Stimulated activated CD8-positive, alpha-beta memory T cell treated with anti-CD3 and anti-CD28 coated beads, Interleukin-7, amount 100 ng/mL, for 1 hour (primary cell): ENCODE results near the gene PER2.

Experiments
- DNase-seq, 2 donors: peaks; one replicate each; pipeline ENCODE4 v3.0.0-alpha.2; 2020; ENCODE audit warnings: low read depth in 2 of 2

Gene PER2

DNA sequence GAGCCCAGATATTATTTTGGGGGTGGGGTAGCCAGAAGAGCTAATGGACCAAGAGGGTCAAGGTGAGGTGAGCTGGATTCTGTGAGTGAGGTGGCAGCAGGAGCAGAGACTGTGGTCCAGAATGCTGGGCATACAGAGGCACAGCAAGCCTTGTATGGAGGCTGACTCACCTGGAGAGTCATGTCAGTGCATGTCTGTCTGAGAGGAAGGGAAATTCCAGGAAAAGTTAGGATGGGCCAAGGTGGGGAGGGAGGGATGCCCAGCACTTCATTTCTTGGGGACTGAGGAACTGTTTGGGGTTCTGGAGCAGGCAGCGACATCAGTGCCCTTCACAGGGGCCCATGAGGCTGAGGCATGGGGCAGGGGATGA, 21.1 kb downstream of the PER2 start:
- no peak for DNase-seq

DNA sequence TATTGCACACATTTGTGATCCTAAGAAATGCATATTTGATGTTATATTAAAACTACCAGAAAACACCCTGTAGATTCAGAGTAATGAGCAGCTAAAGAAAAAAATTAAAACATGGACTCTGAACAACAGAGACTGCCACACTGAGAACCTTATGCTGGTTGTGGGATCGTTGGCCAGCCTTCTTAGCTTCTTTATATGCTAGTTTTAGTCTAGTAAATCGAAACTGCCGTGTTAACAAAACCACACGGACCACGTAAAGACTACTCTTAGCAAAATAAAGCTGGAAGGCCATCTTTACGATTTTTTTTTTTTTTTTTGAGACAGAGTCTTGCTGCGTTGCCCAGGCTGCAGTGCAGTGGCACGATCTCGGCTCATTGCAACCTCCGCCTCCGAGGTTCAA, 22.8 kb downstream of the PER2 start:
- DNase-seq, result no peak

DNA sequence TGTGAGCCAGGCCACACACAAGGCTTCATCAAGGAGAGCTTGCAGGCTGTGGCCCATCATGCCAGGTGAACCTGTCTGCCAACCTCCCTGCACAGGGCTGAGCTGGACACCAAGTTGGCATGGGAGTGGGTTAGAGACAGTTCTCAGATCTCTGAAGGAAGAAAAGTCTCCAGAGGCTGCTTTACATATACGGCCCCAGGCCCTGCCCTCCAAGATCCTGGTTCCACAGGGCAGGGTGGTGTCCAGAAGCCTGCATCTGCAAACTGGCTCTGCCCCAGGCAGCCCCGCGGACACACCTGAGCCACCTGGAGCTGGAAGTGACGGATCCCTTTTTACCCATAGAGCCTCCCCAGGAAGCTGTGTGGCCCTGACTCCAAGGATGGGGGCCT, 24.3 kb downstream of the PER2 start:
- DNase-seq, result no peak

DNA sequence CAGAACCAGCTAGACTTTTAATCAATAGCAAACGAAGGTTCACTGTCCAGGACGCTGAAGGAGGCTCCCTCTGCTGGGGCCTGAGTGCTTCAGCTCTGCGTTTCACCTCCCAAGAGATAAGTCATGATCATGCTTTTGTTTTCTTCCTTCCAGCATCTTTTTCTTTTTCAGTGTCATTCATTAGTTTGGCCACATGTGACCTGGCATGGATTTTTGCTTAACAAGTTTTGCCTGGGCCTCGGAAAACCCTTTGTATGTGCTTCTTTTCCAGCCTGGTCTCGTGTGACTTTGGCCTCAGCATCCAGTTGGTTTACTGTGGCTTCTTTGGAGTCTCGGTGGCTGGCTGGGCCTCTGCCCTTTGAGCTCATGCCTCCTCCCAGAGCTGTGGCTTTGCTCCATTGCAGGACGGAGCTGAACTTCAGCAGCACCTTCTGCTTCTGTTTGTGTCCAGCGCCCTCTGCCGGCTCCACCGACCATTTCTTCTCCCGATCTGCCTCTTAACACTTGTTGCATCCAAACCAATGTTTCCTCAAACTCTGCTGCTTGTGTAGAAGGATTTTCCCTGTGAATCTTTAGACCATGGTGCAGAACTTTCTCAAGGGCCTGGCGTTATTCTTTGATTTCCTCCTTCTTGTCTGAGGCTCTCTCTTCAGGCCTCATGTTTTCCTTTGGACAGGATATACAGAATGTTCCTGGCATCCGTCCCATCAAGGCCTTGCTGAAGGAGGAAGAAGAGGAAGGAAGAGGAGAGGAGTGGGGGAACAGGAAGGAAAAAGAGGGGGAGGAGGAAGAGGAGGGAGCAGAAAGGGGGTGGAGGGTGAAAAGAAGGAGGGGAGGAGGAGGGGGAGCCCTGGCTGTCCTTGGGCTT, 25.0 kb downstream of the PER2 start:
- peak; percentile 46 to 47 for DNase-seq

DNA sequence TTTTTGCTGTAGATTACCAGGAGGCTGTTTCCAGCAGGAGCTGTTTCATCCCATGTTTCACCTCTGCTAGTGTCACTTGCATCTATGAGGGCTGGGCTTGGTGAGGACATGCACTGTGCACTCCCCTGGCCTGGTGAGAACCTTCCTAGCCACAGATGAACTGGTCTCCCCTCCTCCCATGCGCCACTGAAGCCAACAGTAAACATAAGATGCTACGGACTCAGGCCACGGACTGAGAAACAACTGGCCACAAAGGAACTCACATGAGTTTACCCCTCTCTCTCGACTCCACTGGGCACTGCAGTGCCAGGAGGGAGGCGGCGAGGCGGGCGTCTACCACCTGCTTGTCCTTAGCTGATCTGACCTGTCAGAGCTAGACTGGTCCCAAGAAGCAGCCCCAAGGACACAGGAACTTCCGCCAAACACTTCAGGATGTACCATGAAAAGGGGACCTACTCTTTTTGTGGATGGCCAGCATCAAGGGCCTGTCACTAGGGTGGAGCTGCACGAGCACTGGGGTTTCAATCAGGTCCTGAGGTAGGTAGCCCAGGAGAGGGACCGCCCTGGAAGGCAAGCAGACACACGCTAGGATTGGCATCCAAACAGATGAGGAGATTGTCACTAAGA, 25.8 kb downstream of the PER2 start:
- no peak for DNase-seq

DNA sequence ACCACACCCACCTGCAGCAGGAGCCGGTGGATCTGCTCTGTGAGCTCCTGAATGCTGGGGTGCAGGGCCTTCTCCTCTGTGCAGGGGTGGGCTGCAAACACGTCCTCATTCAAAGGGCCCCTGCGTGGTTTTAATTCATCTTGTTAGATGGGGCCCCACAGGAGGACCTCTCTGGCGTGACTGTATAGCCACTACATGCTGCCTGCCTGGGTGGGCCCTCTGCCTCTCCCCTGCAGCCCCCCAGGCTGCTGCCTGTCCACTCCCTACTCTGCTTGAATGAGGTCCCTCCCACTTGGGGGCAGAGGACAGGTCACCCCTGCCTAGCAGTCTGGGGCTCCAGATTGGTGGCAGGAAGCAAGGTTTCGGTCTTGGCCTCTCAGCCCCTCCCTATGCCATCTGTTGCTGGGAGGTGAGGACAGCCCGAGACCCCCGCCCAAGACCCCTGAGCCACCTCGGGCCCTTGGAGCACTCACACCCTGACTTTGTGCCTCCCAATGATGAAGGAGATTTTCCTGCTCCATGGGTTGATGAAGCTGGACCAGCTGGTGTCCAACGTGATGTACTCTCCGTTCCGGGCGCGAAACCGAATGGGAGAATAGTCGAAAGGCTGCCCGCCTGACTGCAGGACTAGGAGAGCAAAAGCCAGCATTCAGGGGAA, 26.6 kb downstream of the PER2 start:
- DNase-seq, result no peak

DNA sequence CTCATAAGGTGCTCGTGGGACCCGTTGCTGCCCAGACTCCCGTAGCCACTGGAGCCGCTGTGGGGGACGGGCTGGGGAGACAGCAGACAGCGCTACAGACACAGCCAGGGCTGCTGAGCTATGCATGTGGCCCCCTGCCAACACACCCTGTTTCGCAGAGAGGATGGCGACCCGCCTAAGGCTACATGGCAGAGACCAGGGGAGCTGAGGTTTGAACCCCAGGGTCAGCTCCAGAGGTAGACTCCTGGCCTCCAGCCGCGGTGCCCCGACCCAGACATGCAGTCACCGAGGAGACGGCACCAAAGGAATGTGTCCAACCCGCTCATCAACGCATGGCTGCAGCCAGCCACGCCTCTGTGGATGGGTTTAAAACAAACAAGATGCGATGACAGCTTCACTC, 27.5 kb downstream of the PER2 start:
- no peak for DNase-seq

DNA sequence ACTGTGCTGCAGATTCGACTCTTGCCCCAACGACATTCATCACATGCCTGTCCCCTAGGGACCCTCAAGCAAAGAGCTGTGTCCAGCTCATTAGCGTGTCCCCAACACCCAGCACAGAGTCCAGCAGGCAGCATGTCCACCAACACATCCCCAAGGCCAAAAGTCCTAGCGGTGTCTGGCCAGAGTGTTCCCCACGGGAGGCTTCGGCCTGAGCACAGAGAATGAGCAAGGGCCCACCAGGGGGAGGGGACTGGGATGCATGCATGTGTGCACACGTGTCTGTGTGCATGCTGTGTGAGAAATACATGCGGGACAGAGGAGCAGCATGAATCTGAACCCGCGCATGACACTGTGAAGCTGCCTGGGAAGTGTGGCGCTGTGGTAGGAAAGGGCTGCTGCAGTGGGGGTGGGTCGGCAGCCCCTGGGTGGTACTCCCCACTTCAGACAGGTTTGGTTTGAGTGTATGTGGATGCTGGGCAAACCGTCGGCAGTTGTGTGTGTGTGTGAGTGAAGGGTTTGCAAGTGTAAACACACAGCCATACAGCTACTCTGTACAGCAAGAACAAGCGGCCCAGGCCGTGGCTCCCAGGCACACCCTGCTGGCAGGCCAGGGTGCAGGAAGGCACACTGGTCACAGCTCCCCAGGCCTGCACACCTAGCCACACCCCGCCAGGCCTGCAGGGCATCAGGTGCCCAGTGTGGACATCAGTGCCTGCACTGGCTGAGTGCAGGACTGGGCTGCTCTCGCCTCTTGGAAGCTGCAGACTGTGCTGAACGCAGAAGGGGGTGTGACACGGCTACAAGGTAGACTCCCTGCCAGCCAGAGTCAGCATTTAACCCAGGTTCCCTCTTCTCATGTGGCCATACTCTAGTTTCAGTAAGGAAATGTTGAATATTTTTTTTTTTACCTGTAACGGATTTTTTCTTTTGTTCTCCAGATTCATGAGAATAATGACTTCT, 29.1 kb downstream of the PER2 start:
- no peak for DNase-seq

DNA sequence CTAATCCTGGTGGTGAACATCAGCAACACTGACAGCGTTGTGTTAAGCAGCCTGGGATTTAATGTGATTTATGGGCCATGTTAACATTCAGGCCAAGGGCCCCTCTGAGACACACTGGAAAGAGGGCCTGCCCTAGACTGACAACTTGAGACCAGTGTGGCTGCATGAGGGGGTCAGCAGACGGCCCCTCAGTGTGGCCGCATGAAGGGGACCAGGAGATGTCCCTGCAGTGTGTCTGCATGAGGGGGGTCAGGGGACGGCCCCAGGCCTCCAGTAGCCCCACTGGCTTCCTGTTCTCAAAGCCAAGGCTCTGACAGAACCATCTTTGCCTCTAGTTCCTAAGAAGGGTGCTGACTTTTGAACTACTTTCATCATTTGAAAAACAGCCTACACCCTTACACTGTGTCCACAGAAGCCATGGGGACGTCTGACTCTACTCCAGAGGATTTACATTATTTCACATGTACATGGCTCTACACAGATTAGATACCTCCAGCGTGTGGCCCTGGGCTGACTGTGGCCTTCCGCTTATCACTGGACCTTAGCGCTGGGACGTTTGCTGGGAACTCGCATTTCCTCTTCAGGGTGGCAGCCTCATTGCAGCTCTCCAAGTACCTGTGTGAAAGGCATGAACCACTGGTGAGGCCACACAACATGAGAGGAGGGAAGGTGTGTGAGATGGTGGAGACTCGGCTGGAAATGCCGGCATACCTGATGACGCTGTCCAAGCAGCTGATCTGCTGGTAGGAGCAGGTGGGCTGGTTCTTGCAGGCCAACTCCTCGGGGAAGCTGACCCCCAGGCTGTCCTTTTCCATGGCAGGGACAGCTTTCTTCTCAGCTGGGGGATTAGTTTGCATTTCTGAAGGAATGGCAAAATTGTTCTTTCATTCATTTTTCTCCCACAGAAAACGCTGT, 30.4 kb downstream of the PER2 start:
- DNase-seq, result no peak

DNA sequence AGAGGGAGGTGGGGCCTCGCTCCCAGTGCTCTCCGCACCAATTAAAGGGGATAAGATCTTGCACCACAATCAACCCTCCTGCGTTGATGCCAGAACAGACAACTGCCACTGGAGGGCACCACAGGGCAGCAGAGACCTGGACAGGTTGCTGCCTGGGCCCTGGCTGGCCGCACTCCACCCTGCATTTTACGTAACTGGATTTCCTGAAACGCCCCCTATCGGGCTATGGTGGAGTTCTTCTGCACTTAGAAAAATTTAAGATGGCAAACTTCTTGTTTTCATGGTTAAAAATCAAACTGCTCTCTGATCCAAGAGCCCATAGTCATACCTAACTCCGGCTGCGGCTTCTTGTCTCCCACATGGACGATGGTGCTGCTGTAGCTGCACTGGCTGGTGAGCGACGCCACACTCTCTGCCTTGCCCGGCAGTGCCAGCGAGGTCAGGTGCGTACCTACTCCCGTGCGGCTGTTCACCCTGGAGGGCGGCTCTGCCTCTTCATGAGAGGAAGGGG, 31.8 kb downstream of the PER2 start:
- DNase-seq, result peak; percentile 47 to 49

DNA sequence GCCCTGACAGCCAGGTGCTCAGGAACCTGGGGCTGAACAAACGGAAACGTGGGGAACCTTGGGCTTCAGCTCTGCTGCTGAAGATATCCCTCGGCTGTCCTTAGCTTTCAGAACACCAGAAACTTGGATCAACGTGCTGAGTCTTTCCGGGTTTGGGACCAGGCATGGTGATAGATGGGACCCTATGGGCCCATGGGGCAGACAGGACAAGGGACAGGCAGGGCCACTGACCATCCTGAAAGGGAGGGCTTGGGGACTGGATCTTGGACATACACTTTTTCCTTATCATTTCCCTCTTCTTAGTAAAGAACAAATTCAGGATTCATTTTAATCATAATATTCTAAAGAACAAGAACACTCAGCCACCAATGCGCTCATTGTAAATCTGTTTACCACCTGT, 32.3 kb downstream of the PER2 start:
- no peak for DNase-seq

DNA sequence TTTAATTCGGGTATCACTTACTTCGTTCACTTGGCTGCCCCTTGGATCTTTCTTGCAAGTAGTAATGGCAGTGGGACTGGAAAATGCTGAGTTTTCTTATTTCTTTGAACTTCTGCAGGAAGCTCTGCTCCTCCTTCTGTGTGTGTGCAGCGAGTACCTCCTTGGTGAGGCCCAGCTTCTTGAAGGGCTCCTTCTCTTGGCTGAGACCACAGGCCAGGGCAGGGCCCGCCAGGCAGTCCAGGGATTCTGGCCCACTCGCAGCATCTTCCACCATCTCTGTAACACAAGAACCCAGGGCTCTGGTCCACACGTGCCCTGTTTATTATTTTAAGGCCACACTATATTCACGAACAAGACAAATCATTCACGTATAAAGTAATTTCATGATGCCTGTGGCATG, 32.8 kb downstream of the PER2 start:
- no peak for DNase-seq

DNA sequence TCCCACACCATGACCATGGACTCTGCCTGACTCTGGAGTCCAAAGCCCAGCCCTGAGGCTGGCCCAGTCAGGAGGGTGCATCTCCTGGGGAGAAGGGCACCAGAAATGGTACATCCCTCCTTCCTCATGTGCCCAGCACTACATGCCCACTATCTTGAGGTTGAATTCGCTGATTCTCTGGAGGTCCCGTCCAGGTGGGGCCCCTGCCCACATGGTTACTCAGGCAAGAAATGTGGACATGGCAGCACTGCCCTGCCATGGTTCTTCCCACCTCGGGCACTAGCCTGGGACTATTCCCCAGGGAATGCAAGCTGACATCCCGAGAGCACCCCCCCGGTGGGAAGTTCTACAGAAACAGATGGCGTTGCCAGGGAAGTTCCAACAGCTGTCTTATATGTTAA, 33.3 kb downstream of the PER2 start:
- no peak for DNase-seq

DNA sequence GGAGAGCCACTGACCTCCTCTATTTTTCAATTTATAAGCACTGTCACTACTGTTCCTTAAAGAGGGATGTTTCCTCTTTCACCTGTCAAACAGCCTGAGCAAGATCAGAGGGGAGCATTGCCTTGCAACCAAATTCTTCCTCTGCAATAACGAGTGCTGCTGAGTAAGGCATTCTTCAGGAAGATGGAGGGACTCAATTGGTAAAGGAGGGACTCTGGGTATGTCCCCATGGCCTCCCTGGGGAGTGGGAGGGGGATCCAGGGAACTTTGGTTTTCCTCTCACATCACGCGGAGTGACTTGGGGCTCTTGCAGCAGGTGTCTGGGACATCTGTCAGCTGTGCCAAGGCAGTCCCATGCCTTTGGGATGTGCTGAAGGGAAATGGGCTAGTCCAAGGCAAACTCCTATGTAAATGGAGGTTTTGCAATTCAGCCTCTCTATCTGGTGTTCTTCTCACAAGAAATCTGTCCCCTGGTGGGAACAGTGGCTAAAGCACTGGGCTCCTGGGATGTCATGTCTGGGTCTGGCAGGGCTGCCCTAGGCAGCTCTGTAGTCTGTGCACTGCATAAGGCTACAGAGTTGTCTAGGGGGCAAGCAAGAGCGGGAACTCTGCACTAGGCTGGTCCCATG, 34.2 kb downstream of the PER2 start:
- no peak for DNase-seq

DNA sequence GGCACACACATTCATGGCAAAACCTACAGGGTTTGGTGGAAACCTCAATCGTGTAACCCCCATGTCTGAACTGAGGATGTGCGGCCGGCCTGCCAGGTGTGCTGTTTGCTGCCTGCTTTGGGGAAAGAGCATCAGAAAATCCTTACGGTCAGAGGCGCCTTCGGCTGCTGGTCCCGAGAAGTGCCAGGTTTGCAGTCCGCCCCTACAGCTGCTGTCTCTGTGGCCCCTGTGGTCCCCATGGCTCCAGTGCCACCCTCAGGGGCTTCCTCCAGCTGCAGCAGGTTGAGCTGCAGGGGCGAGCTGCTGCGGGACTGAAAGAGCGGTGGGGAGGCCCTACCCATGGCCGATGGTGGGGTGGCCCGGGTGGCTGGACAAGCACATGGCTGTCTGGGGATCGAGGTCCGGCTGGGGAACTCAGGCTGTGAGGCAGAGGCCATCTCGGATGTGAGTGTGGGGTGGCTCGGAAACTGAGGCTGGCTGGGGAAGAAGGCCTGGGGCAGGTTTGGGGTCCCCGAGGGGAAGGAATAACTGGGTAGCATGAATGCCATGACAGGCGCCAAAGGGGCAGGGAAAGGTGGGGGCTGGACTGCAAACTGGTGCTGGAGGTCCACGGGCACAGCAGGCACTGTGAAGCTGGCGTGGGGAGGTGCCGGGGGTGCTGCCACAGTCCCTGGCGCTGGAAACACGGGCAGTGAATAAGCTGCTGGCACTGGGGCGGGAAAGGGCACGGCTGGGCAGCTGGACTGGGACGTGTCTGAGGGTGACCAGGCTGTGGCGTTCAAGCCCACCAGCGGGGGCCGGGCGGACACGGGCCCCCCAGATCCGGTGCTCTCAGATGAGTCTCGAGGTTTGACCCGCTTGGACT, 35.4 kb downstream of the PER2 start:
- no peak for DNase-seq

DNA sequence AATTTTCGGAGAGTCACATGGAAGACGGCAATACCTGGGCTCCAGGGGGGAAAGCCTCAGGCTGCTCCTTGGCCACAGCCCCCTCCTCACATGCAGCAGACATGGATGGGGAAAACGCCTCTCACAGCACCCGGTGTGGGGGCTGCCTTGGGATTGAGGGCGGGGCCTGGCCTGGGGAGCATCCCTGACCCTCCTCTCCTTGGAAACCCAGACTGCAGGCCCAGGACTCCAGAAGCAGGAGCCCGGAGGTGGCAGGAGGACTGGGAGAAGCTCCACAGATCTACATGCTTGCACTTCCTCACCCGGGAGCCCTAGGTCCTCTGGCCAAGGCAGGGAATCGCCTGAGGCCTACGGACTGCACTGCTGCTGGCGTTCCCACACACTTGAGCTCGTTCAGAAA, 36.4 kb downstream of the PER2 start:
- DNase-seq, result no peak

DNA sequence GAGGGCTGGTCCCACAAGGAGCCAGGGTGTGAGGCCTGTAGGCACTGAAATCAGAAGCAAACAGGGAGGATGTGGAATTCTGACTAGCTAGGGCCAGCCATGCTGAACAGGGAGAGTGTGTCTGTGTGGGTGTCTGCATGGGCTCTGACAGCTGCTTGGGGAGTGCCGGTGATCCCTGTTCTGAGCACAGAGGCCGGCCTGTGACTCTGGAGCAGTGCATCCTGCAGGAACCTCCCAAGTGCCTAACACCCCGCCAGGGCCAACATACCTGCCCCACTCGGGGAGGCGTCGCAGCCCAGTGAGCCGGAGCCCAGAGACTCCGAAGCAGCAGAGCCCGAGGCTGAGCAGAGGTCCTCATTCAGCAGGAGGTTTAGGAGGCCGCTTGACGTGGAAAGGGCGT, 37.1 kb downstream of the PER2 start:
- DNase-seq, result no peak

DNA sequence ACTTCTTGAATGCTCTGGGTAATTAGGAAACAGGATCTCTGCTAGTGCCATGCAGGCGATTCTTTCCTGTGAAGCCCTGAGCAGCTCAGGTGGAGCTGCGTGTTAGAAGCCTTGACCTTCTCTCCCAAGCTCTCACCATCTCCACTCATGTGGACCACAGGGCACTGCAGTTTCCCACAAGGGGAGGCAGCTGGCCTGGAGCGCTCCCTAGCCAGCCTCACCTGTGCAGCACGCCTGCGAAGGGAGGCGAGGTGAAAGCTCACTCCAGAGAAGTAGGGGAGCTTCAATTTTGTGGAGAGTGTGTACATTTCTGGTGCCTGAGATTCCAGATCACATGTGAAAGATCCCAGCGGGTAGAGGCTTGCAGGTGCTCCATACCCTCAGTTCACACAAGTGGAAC, 37.5 kb downstream of the PER2 start:
- DNase-seq, result no peak

DNA sequence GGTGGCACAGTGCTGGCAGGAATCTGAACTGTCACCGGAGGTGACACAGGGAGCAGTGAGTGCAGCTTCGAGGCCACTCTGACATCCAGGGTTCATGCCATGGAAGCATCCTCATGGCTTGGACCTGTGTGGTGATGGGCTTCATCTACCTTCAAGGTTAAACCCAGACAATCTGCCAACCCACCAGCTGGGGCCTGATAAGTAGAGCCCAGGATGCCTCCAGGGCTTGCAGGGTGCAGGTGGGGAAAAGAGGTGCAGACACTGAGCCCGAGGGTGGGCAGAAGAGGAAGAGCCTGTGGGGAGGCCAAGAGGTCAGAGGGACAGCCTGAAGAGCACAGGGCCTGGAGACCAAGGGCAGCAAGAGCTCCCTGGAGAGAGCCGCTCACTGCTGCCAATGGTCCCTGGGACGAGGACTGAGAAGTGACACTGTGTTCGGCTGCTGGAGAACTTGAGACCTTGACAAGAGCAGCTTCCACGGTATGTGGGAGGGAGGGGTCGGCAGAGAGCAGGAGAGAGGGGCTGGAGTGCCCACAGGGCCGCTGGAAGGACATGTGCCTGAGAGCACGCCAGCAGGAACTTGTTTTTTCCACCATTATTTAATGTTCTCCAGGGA, 40.5 kb downstream of the PER2 start:
- no peak for DNase-seq
